Testis (tissue), 2 donors: ENCODE data around the gene LHX2.

Experiments
- POLR2A ChIP-seq: fragments of 450-650 bp; IDR thresholded peaks from one replicate; pipeline ENCODE4 v1.6.1; 2017; ENCODE audit warnings: antibody characterized with exemption, mild to moderate bottlenecking, moderate library complexity
- TF ChIP-seq, protein P1 (sequence below), 3 experiments: fragments of 450-650 bp in 2 of 3; fragments of 200-600 bp in 1 of 3; sonication (generic) in 1 of 3; IDR thresholded peaks; one replicate each; pipeline ENCODE4 v1.5.1; 2016 to 2019; ENCODE audit warnings: antibody characterized with exemption in 3 of 3, mild to moderate bottlenecking in 2 of 3, moderate library complexity in 1 of 3

GRCh38 chr9:124012368-124013301, 1.1 kb downstream of the LHX2 start:
- no peak for TF ChIP-seq POLR2A
- TF ChIP-seq, protein P1, sequence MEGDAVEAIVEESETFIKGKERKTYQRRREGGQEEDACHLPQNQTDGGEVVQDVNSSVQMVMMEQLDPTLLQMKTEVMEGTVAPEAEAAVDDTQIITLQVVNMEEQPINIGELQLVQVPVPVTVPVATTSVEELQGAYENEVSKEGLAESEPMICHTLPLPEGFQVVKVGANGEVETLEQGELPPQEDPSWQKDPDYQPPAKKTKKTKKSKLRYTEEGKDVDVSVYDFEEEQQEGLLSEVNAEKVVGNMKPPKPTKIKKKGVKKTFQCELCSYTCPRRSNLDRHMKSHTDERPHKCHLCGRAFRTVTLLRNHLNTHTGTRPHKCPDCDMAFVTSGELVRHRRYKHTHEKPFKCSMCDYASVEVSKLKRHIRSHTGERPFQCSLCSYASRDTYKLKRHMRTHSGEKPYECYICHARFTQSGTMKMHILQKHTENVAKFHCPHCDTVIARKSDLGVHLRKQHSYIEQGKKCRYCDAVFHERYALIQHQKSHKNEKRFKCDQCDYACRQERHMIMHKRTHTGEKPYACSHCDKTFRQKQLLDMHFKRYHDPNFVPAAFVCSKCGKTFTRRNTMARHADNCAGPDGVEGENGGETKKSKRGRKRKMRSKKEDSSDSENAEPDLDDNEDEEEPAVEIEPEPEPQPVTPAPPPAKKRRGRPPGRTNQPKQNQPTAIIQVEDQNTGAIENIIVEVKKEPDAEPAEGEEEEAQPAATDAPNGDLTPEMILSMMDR (IDR thresholded peaks at IDR 0.05) = no peak
